Keratinocyte (primary cell): ENCODE data around the gene CSK. TPM values are rescaled to one million over a fixed set of nuclear protein-coding genes. Genes with fewer than 3 reads are reported as not detected.

Source experiments
- DNase-seq: peaks from one replicate; pipeline ENCODE4 v3.0.0-alpha.2; 2011; ENCODE audit warnings: low read depth, missing footprints, low spot score
- FAIRE-seq: peaks from 2 replicates; lab custom pipeline; 2011; peaks lifted over from hg19 to GRCh38; lab: Jason Lieb, UNC
- H2AFZ ChIP-seq: 2 replicates; pipeline ENCODE4 v1.6.0; 2012; ENCODE audit warnings: low read length, control low read depth, inconsistent platforms; ENCODE audit not compliant: control insufficient read depth
- H3K27ac ChIP-seq: 2 replicates; pipeline ENCODE4 v1.5.1; 2011; ENCODE audit warnings: low read length; ENCODE audit not compliant: control insufficient read depth, insufficient read depth
- H3K27me3 ChIP-seq: 3 replicates; pipeline ENCODE4 v1.6.0; 2011; ENCODE audit warnings: low read length; ENCODE audit not compliant: control insufficient read depth, insufficient read depth; ENCODE audit errors: extremely low read depth
- H3K36me3 ChIP-seq, 2 experiments: 2 replicates in 1 of 2; 3 replicates in 1 of 2; pipeline ENCODE4 v1.5.1; 2011; ENCODE audit warnings: low read length in 2 of 2, mild to moderate bottlenecking in 1 of 2; ENCODE audit not compliant: control insufficient read depth in 2 of 2, insufficient read depth in 2 of 2; ENCODE audit errors: extremely low read depth in 1 of 2
- H3K4me1 ChIP-seq: 3 replicates; pipeline ENCODE4 v1.5.1; 2011; ENCODE audit warnings: low read length; ENCODE audit not compliant: control insufficient read depth, insufficient read depth; ENCODE audit errors: extremely low read depth
- H3K4me2 ChIP-seq: 3 replicates; pipeline ENCODE4 v1.6.0; 2011; ENCODE audit warnings: low read depth, low read length; ENCODE audit not compliant: control insufficient read depth, insufficient read depth; ENCODE audit errors: extremely low read depth
- H3K4me3 ChIP-seq, 3 experiments: fragments of 200-600 bp in 1 of 3; sonication (generic) in 1 of 3; 2 replicates in 2 of 3; 3 replicates in 1 of 3; pipeline ENCODE4 v1.5.1; 2011 to 2016; ENCODE audit warnings: low read length in 3 of 3, mild to moderate bottlenecking in 3 of 3, control low read depth in 2 of 3, inconsistent platforms in 1 of 3, low read depth in 1 of 3, mixed read lengths in 1 of 3, mixed run types in 1 of 3, moderate library complexity in 1 of 3; ENCODE audit not compliant: control insufficient read depth in 2 of 3, insufficient read depth in 2 of 3; ENCODE audit errors: extremely low read depth in 1 of 3
- H3K79me2 ChIP-seq: 2 replicates; pipeline ENCODE4 v1.6.0; 2012; ENCODE audit warnings: low read length; ENCODE audit not compliant: control insufficient read depth, insufficient read depth
- H3K9ac ChIP-seq: 3 replicates; pipeline ENCODE4 v1.6.0; 2011; ENCODE audit warnings: low read length; ENCODE audit not compliant: control insufficient read depth, insufficient read depth; ENCODE audit errors: extremely low read depth
- H3K9me1 ChIP-seq: 3 replicates; pipeline ENCODE4 v1.6.0; 2011; ENCODE audit warnings: low read length; ENCODE audit not compliant: control insufficient read depth, insufficient read depth; ENCODE audit errors: extremely low read depth
- H3K9me3 ChIP-seq: 2 replicates; pipeline ENCODE4 v1.5.1; 2012; ENCODE audit warnings: low read depth, low read length; ENCODE audit not compliant: control insufficient read depth
- H4K20me1 ChIP-seq: 3 replicates; pipeline ENCODE4 v1.6.0; 2011; ENCODE audit warnings: low read length; ENCODE audit not compliant: control insufficient read depth, insufficient read depth; ENCODE audit errors: extremely low read depth
- EZH2 ChIP-seq: IDR thresholded peaks from one replicate; pipeline ENCODE4 v1.6.1; 2012; ENCODE audit warnings: inconsistent platforms, mild to moderate bottlenecking, low read length, moderate library complexity
- dilution Hi-C: fragments of 300-500 bp; cut with MboI; formaldehyde crosslinking; loops from one replicate; pipeline ENCODE4 v1.7.0; 2020; ENCODE audit warnings: low sequenced_read_pairs; ENCODE audit not compliant: extremely low pct_ligation_motif_present
- polyA plus RNA-seq, 5 experiments: library from polyadenylated mRNA; depleted of rRNA in 3 of 5; stranded (reverse) in 3 of 5; stranded (forward) in 1 of 5; unstranded in 1 of 5; fragments of >200 nt; gene quantifications; 1 replicate in 1 of 5; 2 replicates in 3 of 5; 3 replicates in 1 of 5; pipeline versions ENCODE4 v1.2.1 to v1.2.3, GENCODE V29; 2011 to 2012; ENCODE audit warnings: missing spikeins in 2 of 5, low read depth in 1 of 5, low replicate concordance in 1 of 5
- TF ChIP-seq, protein P1 (sequence below), 3 experiments: IDR thresholded peaks in 1 of 3; conservative IDR thresholded peaks in 1 of 3; optimal IDR thresholded peaks in 1 of 3; 2 replicates in 2 of 3; 3 replicates in 1 of 3; pipeline versions ENCODE3 to v1.5.1; 2011; ENCODE audit warnings: low read length in 3 of 3, mild to moderate bottlenecking in 3 of 3, moderate library complexity in 2 of 3, control low read depth in 1 of 3, inconsistent platforms in 1 of 3; ENCODE audit not compliant: insufficient read depth in 2 of 3; ENCODE audit errors: extremely low read depth in 1 of 3

CSK gene
- polyA plus RNA-seq, 1 donor (not counting 4 experiments of a cell fraction or from before 2014, with no cell fraction given), result 17.2 TPM

DNA sequence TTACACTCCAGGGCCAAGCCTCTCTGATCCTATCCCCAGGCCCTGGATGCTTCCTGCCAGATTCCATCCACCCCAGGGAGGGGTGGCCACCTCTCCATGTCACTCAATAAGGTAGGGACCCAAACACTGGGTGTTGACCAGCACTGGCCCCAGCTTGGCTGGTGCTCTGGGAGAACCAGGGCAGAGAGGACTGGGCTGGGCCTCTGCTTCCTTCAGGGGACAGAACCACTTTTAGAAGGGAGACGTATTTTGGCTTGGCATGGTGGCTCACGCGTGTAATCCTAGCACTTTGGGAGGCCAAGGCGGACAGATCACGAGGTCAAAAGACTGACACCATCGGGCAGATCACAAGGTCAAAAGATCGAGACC lies 39.9 kb downstream of the CSK start:
- Histone ChIP-seq H3K9me3 (no peaks in the 10 kb centered on the region), H3K9ac (no peak overlapping the region), H4K20me1 (peaks cover 4% of the 10 kb centered on the region), H3K9me1 (no peaks in the 10 kb centered on the region), H2AFZ (no peak overlapping the region), H3K27ac (no peak overlapping the region), H3K79me2 (no peaks in the 10 kb centered on the region), H3K4me1 (peaks cover 18% of the 10 kb centered on the region), H3K4me2 (no peak overlapping the region), H3K27me3 (peaks cover 22% of the 10 kb centered on the region), H3K36me3 (no peaks in the 10 kb centered on the region), H3K4me3 (no peak overlapping the region)
- DNase-seq (no peak), FAIRE-seq (no peak)
- dilution Hi-C loops, result no loop called here
- TF ChIP-seq, protein P1, sequence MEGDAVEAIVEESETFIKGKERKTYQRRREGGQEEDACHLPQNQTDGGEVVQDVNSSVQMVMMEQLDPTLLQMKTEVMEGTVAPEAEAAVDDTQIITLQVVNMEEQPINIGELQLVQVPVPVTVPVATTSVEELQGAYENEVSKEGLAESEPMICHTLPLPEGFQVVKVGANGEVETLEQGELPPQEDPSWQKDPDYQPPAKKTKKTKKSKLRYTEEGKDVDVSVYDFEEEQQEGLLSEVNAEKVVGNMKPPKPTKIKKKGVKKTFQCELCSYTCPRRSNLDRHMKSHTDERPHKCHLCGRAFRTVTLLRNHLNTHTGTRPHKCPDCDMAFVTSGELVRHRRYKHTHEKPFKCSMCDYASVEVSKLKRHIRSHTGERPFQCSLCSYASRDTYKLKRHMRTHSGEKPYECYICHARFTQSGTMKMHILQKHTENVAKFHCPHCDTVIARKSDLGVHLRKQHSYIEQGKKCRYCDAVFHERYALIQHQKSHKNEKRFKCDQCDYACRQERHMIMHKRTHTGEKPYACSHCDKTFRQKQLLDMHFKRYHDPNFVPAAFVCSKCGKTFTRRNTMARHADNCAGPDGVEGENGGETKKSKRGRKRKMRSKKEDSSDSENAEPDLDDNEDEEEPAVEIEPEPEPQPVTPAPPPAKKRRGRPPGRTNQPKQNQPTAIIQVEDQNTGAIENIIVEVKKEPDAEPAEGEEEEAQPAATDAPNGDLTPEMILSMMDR (optimal IDR thresholded peaks at IDR 0.05 in 1 of 3, IDR thresholded peaks at IDR 0.05 in 1 of 3, conservative IDR thresholded peaks at IDR 0.05 in 1 of 3; ENCODE audit: extremely low read depth in 1 of 3, insufficient read depth in 2 of 3, low read length in 3 of 3), result no peak
- TF ChIP-seq EZH2, result no peak

DNA sequence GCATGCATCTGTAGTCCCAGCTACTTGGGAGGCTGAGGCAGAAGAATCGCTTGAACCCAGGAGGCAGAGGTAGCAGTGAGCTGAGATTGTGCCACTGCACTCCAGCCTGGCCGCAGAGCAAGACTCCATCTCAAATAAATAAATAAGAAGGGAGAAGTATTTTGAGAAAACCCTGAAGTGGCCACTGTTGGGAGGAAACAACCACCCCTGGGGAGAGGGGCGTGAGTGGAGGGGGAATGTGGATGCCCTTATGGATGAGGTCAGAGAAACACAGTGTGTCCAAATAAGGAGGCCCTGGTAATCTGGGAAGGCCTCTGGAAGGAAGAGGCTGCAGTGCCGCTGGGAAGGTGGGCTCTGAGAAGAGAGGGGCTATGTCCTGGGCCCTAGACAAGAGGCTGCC lies 40.4 kb downstream of the CSK start:
- TF ChIP-seq, protein P1 (optimal IDR thresholded peaks at IDR 0.05 in 1 of 3, IDR thresholded peaks at IDR 0.05 in 1 of 3, conservative IDR thresholded peaks at IDR 0.05 in 1 of 3; ENCODE audit: extremely low read depth in 1 of 3, insufficient read depth in 2 of 3, low read length in 3 of 3), result no peak
- TF ChIP-seq EZH2, result no peak
- no peaks in the 10 kb centered on the region for H3K9me1 ChIP-seq
- peaks cover 14% of the 10 kb centered on the region for H3K4me1 ChIP-seq
- no peak overlapping the region for H3K4me2 ChIP-seq
- H3K27ac ChIP-seq, result no peak overlapping the region
- FAIRE-seq, result no peak
- H2AFZ ChIP-seq, result no peak overlapping the region
- H3K36me3 ChIP-seq, result no peaks in the 10 kb centered on the region
- DNase-seq, result no peak
- no peaks in the 10 kb centered on the region for H4K20me1 ChIP-seq
- dilution Hi-C loops, result no loop called here
- H3K9me3 ChIP-seq, result no peaks in the 10 kb centered on the region
- H3K79me2 ChIP-seq, result no peaks in the 10 kb centered on the region
- H3K9ac ChIP-seq, result no peak overlapping the region
- peaks cover 27% of the 10 kb centered on the region for H3K27me3 ChIP-seq
- no peak overlapping the region for H3K4me3 ChIP-seq
